ENCODE measurements around the gene ABCA4.

ABCA4 gene

DNA sequence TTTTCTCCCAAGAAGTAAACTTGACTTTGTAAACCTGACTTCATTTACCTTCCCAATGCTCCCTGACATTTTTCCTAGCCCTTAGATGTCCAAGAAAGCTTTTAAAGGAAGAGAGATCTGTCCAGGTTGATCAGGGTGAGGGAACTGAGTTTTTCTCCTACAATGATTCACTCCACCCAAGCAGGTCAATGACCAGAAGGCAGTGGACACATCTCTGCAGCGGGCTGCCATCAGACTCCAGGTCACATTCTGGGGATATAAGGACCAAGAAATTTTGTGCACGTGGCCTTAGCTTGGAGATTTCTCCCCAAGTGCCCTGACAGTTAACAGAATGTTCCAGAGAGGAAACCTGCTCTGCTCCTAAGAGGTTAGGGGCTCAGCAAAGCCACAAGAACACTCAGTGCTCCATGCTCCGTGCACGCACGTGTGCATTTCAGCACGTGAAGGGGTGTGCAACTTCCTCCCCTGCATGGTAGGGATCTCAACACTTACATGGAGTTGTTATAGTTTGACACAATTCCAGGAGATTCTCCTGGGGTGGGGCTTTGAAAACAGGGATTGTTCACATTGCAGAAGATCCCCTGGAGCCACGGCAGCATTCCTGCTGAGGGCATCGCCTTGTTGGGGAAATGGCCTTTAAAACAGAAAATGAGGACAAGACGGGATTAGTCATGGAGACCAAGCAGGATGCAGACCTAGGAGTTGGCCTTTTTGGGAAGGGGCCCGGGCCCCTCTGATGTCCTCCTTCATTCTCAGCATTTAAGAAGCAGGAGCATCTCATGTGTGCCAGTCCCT is 9.8 kb downstream of the ABCA4 start:
- DNase-seq (ENCODE audit: low read depth): no peak
- H3K4me3 ChIP-seq (ENCODE audit: low read depth, low read length): no peak overlapping the region
- TF ChIP-seq, protein P1, sequence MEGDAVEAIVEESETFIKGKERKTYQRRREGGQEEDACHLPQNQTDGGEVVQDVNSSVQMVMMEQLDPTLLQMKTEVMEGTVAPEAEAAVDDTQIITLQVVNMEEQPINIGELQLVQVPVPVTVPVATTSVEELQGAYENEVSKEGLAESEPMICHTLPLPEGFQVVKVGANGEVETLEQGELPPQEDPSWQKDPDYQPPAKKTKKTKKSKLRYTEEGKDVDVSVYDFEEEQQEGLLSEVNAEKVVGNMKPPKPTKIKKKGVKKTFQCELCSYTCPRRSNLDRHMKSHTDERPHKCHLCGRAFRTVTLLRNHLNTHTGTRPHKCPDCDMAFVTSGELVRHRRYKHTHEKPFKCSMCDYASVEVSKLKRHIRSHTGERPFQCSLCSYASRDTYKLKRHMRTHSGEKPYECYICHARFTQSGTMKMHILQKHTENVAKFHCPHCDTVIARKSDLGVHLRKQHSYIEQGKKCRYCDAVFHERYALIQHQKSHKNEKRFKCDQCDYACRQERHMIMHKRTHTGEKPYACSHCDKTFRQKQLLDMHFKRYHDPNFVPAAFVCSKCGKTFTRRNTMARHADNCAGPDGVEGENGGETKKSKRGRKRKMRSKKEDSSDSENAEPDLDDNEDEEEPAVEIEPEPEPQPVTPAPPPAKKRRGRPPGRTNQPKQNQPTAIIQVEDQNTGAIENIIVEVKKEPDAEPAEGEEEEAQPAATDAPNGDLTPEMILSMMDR (conservative IDR thresholded peaks at IDR 0.05; ENCODE audit: low read depth, low read length): no peak

DNA sequence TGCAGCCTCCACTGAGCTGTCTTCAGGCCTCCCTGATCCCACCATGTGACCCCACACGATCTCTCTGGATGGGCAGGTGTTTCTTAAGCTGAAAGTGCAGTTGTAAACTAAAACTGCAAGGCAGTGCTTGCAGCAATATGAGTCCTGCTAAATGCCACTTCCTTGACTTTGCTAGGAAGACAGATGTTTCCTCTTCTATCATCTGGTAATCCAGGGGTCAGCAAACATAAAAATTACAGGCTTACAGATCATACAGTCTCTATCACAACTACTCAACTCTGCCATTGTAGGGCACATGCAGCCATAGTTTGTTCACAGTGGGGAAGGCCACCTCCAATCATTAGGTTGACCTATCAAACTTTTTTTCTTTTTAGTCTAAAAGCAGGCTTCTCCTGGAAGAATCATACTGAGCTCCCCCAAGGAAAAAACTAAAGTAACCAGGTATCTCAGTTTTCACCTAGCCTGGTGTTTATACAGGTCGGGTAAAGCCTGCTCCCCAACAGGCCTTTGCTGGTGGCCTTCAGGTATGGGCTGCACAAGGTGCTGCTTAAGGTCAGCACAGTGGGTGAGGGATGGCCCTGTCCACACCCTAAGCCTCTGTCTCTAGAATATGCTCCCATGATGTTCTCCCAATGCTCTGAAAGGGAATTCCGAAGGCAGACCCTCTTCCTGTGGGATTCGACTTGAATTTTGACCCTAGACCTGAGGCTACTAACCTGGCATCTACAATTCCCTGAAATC is 10.8 kb downstream of the ABCA4 start:
- DNase-seq (ENCODE audit: low read depth): no peak
- H3K4me3 ChIP-seq (ENCODE audit: low read depth, low read length): no peak overlapping the region

DNA sequence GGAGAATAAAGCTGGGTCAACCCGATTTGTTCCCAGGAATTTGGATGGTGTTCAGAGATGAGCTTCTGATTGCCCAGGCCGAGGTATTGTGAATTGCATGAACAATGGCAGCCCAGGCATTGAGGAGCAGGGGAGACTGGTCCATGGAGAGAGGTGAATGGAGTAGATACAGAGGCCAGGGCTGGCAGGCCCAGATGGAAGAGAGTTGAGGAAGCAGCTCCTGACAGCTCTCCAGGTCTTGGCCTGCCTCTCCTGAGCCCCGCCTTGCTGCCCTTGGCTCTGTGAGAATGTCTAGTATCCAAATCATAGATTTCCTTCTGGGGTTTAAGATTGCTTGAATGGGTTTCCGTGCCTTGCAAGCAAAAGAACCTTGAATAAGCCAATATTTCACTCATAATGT is 11.5 kb downstream of the ABCA4 start:
- no peak for DNase-seq (ENCODE audit: low read depth)
- no peak overlapping the region for H3K4me3 ChIP-seq (ENCODE audit: low read depth, low read length)
- TF ChIP-seq, protein P1 (conservative IDR thresholded peaks at IDR 0.05; ENCODE audit: low read depth, low read length): no peak

More for the DNA sequence above, 10.8 kb downstream of the ABCA4 start:
- TF ChIP-seq, protein P1 (conservative IDR thresholded peaks at IDR 0.05; ENCODE audit: low read depth, low read length): no peak

DNA sequence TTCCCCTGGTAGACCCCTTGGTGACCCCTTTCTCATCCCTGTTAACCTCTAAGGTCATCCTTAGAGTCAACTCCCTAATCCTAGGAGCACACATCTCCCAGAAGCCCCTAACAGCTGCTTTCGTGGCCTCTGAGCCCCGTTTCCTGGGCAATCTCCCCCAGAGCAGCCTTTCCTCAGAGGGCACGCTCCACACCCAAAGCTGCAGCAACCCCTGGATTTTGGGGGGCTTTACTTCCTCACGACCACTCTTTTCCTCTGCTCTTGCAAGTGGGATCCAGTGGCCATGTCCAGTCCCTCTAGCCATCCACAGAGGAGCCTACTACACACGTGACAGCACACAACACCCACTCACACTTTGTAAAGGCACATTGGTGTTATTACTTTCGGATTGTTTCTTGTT is 13.8 kb downstream of the ABCA4 start:
- no peak overlapping the region for H3K4me3 ChIP-seq (ENCODE audit: low read depth, low read length)
- TF ChIP-seq, protein P1 (conservative IDR thresholded peaks at IDR 0.05; ENCODE audit: low read depth, low read length): no peak
- DNase-seq (ENCODE audit: low read depth): no peak

DNA sequence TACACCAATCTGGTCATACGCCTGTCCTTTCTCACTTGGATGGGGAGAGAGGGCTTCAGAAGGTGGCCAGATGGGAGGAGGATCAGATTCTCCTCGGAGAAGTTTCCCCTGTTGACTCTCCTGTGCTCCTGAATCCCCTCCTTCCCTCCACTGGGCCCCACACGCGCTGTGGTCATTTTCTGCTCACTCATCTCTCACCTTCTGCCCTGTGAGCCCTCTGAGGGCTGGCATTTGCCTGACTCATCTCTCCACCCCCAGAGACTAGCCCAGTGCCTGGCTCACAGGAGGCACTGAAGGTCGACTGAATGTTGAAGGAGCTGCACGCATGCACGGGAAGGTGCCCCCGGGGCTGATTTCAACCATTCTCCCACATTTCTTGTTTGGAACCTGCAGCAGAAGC is 14.2 kb downstream of the ABCA4 start:
- DNase-seq (ENCODE audit: low read depth): no peak
- H3K4me3 ChIP-seq (ENCODE audit: low read depth, low read length): no peak overlapping the region
- TF ChIP-seq, protein P1 (conservative IDR thresholded peaks at IDR 0.05; ENCODE audit: low read depth, low read length): no peak

DNA sequence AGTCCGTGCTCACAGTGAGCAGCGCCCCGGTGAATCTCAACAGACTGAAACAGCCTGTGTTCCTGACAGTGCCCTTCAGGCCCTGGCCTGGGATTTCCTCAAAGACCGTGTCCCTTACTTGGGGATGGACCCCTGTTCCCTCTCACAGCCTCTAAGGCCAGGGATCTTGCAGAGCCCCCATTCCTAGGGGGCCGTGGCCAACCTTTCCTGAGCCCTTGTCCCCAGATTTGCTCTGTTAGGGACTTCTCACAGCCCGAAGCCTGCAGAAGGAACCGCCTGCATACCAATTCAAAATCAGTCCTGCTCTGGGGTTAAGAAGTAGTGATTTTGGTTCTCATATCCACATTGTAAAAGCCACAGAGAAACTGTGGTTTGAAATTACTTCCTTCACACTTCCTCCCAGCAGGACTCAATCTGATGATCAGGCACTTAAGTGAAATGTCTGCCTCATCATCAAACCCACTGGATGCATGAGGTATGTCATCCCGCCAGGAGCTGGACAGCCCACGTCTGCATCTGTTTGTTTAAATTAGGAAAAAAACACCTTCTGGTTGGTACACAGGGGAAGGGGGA is 14.9 kb downstream of the ABCA4 start:
- TF ChIP-seq, protein P1 (conservative IDR thresholded peaks at IDR 0.05; ENCODE audit: low read depth, low read length): no peak
- peak; percentile 71 for DNase-seq (ENCODE audit: low read depth)
- H3K4me3 ChIP-seq (ENCODE audit: low read depth, low read length): no peak overlapping the region
